GM12878 (cell line): ENCODE measurements around the gene CFAP99. TPM values are rescaled to one million over a fixed set of nuclear protein-coding genes. Genes with fewer than 3 reads are reported as not detected.
A peak's percentile ranks its signal among the peaks of the same experiment; 100 is the strongest.

ENCODE experiments used
- ATAC-seq: fragments of 200-7000 bp; cut with Tn5 transposase; 3 replicates; pipeline ENCODE4 v1.9.1; 2020; ENCODE audit warnings: mild to moderate bottlenecking, moderate library complexity
- BruUV-seq: library from RNA; stranded (reverse); fragments of 400-500 nt; replicated peaks from 2 replicates; lab custom pipeline; 2021; lab: Mats Ljungman, UMichigan
- CTCF ChIA-PET: fragments of 300-600 bp; sonication (Branson Sonifier 250); formaldehyde crosslinking; extraction: SDS; loops from one replicate; lab custom pipeline; 2021; ENCODE audit warnings: inconsistent platforms; lab: Yijun Ruan, JAX
- POLR2A ChIA-PET: fragments of 350-600 bp; formaldehyde crosslinking; extraction: SDS; loops from one replicate; lab custom pipeline; 2021; ENCODE audit warnings: inconsistent platforms; lab: Charles Lee
- RAD21 ChIA-PET: fragments of 300-600 bp; sonication (Branson Sonifier 250); formaldehyde crosslinking; loops from one replicate; lab custom pipeline; 2023; ENCODE audit warnings: antibody characterized with exemption; ENCODE audit not compliant: unreplicated experiment; lab: Charles Lee
- SMC1A ChIA-PET: fragments of 300-600 bp; sonication (Branson Sonifier 250); formaldehyde crosslinking; loops from one replicate; lab custom pipeline; 2023; ENCODE audit not compliant: unreplicated experiment, uncharacterized antibody; lab: Charles Lee
- DNase-seq: peaks from one replicate; pipeline ENCODE4 v3.0.0-alpha.2; 2011; ENCODE audit warnings: low read depth, low spot score
- FAIRE-seq: peaks from 3 replicates; lab custom pipeline; 2011; peaks lifted over from hg19 to GRCh38; lab: Jason Lieb, UNC
- H2AFZ ChIP-seq: 2 replicates; pipeline ENCODE4 v1.6.0; 2011; ENCODE audit warnings: low read depth, low read length, control low read depth; ENCODE audit not compliant: control insufficient read depth
- H3K27ac ChIP-seq: 2 replicates; pipeline ENCODE4 v1.5.1; 2011; ENCODE audit warnings: control low read depth; ENCODE audit not compliant: control insufficient read depth, insufficient read depth
- H3K27me3 ChIP-seq, 2 experiments: replicated peaks in 1 of 2; 2 replicates each; pipeline versions ENCODE4 v1.6.0 to v1.6.1; 2011; ENCODE audit warnings: low read length in 1 of 2; ENCODE audit not compliant: control insufficient read depth in 2 of 2, insufficient read depth in 2 of 2
- H3K36me3 ChIP-seq, 2 experiments: 2 replicates each; pipeline ENCODE4 v1.5.1; 2011; ENCODE audit warnings: low read length in 1 of 2; ENCODE audit not compliant: control insufficient read depth in 2 of 2, insufficient read depth in 2 of 2
- H3K4me1 ChIP-seq: 2 replicates; pipeline ENCODE4 v1.6.1; 2011; ENCODE audit warnings: mild to moderate bottlenecking, low read length, moderate library complexity, mixed read lengths; ENCODE audit not compliant: control insufficient read depth, insufficient read depth
- H3K4me2 ChIP-seq: 2 replicates; pipeline ENCODE4 v1.6.0; 2011; ENCODE audit warnings: control low read depth; ENCODE audit not compliant: control insufficient read depth, insufficient read depth
- H3K4me3 ChIP-seq: fragments of 200-600 bp; sonication (generic); 2 replicates; pipeline ENCODE4 v1.5.1; 2016
- H3K79me2 ChIP-seq: 2 replicates; pipeline ENCODE4 v1.6.0; 2011; ENCODE audit warnings: low read length; ENCODE audit not compliant: control insufficient read depth, insufficient read depth
- H3K9ac ChIP-seq: 2 replicates; pipeline ENCODE4 v1.8.0; 2011; ENCODE audit warnings: low read length, control low read depth, mixed read lengths; ENCODE audit not compliant: control insufficient read depth, insufficient read depth
- H3K9me3 ChIP-seq: replicated peaks from 3 replicates; pipeline ENCODE4 v1.5.1; 2011; ENCODE audit warnings: mild to moderate bottlenecking, low read length; ENCODE audit not compliant: control insufficient read depth, insufficient read depth
- H4K20me1 ChIP-seq: 2 replicates; pipeline ENCODE4 v1.6.0; 2011; ENCODE audit not compliant: control insufficient read depth, insufficient read depth
- CHD4 ChIP-seq: fragments of 200-600 bp; sonication (generic); IDR thresholded peaks from 2 replicates; pipeline ENCODE4 v1.6.1; 2016; ENCODE audit warnings: mild to moderate bottlenecking
- FOS ChIP-seq: IDR thresholded peaks from 3 replicates; pipeline ENCODE4 v1.6.1; 2011; ENCODE audit warnings: borderline replicate concordance; ENCODE audit not compliant: insufficient read length; ENCODE audit errors: extremely low read depth
- GABPA ChIP-seq: IDR thresholded peaks from 2 replicates; pipeline ENCODE4 v1.6.1; 2014; ENCODE audit warnings: antibody characterized with exemption, low read depth, mild to moderate bottlenecking, inconsistent platforms
- HDGF ChIP-seq: fragments of 450-650 bp; IDR thresholded peaks from 2 replicates; pipeline ENCODE4 v1.6.1; 2016; ENCODE audit warnings: antibody characterized with exemption
- SMC3 ChIP-seq: IDR thresholded peaks from 2 replicates; pipeline ENCODE4 v1.6.1; 2011; ENCODE audit warnings: low read length, improper control_type of control experiment, borderline replicate concordance
- WGBS: methylation state at CpG from one replicate; pipeline ENCODE4 v1.1.6; 2016; ENCODE audit warnings: low lambda C conversion rate; ENCODE audit not compliant: insufficient replicate concordance, insufficient coverage; ENCODE audit errors: missing lambda C conversion rate; 5-methylcytosine and 5-hydroxymethylcytosine counted together
- in situ Hi-C: fragments of 300-500 bp; cut with MboI; formaldehyde crosslinking; loops from 9 replicates; pipeline ENCODE4 v1.14.3; 2018; ENCODE audit warnings: mixed read lengths
- intact Hi-C: fragments of 100-400 bp; cut with micrococcal nuclease; formaldehyde crosslinking; loops from one replicate; pipeline ENCODE4 v1.14.2; 2022; ENCODE audit not compliant: unreplicated experiment
- polyA plus RNA-seq, 11 experiments: library from polyadenylated mRNA; depleted of rRNA in 4 of 11; unstranded in 6 of 11; stranded (reverse) in 5 of 11; fragments of >200 nt; fragmentation: Nextera tagmentation in 4 of 11; fragmentation: Illumina TruSeq in 1 of 11; extraction: Ambion mirVana in 4 of 11; extraction: Trizol in 1 of 11; gene quantifications; 1 replicate in 1 of 11; 2 replicates in 10 of 11; pipeline versions ENCODE4 v1.2.1 to v1.2.3, GENCODE V29; 2011 to 2016; ENCODE audit warnings: inconsistent platforms in 2 of 11, missing spikeins in 2 of 11, low read depth in 1 of 11
- total RNA-seq, 4 experiments: library from RNA; depleted of rRNA in 3 of 4; stranded (reverse); fragments of >200 nt in 3 of 4; fragmentation: Illumina TruSeq in 1 of 4; extraction: Trizol in 1 of 4; gene quantifications; 2 replicates each; pipeline versions ENCODE4 v1.2.1 to v1.2.3, GENCODE V29; 2013 to 2021

The CFAP99 gene
- total and polyA plus RNA-seq, 10 of the 15 experiments (the other 5 are each of a cell fraction or from before 2014, with no cell fraction given): not detected

DNA sequence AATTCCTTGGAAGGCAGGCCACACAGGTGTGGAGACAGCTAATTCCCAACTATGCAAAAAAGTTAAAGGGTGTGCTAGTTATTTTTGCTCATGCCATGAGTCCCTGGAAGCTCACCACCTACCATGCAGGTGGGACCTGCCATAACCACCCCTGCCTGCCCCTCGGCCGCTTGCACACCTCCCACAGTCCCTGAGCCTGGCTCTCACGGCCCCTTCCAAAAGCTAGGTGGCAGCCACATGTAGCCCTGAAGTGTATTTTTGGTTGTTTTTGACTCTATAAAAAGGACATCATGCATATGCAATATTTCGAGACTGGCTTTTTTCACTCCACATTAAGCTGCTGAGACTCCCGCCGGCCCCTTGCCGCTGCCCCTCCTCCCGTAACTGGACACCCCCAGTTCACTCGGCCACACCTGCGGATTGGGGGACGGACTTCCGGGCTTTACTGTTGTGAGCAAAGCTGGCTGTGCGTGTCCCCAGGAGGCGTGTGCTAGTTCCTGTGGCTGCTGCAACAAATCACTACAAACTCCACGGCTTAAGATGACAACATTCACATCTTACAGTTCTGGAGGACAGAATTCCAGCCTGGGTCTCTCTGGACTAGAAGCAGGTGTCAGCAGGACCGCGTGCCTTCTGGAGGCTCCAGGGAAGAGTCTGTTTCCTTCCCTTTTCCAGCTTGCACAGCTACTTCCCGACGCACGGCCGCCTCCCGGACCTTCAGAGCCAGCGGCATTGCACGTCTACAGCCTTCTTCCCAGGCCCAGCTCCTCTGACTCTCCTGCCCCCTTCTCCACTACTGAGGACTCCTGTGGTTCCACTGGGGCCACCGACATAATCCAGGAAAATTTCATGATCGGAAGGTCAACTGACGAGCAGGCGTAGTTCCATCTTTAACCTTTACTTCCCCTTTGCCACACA lies 25.1 kb upstream of the CFAP99 start:
- in situ Hi-C loops: no loop called here
- Histone ChIP-seq H3K9me3 (no peaks in the 10 kb centered on the region), H3K79me2 (no peaks in the 10 kb centered on the region), H3K4me3 (0 out of 2 replicates have a peak overlapping the region, but pooled peaks have one; percentile 5), H4K20me1 (no peaks in the 10 kb centered on the region), H3K27ac (no peak overlapping the region), H3K27me3 (no peaks in the 10 kb centered on the region), H3K4me1 (no peaks in the 10 kb centered on the region), H3K9ac (no peak overlapping the region), H3K36me3 (no peaks in the 10 kb centered on the region), H3K4me2 (peak overlapping the region; percentile 59), H2AFZ (peak overlapping the region; percentile 61; the same call in 1 of the 2 replicates)
- FAIRE-seq (no peak), ATAC-seq (peak; percentile 85), DNase-seq (no peak)
- intact Hi-C loops: no loop called here
- TF ChIP-seq CHD4 (no peak), HDGF (no peak), GABPA (no peak), FOS (no peak), SMC3 (no peak)
- ChIA-PET SMC1A (interaction anchor here (1.1 to 2.4 kb wide), 4 partner anchors 19 to 174 kb away, joined by 3 to 12 read pairs (median 4); partner anchors contain the start of gene MXD4), CTCF (interaction anchor here (0.8 to 3.2 kb wide), 9 partner anchors 9 to 174 kb away, joined by 3 to 15 read pairs (median 6); partner anchors contain the start of gene CFAP99), RAD21 (interaction anchor here (1.4 to 1.6 kb wide), 2 partner anchors 25 to 48 kb away, joined by 4 read pairs; partner anchors contain the start of genes CFAP99 and ZFYVE28), POLR2A (interaction anchor here (0.6 to 1.1 kb wide), 3 partner anchors 11 to 22 kb away, joined by 4 to 7 read pairs (median 4); no protein-coding TSS in a partner anchor)
- no TSS peak for BruUV-seq
- 26% methylated on average over 28 of the region's 28 CpGs for WGBS
